KOPT-K1 (cell line): Measurements from ENCODE around the gene DHH.
A peak's percentile ranks its signal among the peaks of the same experiment; 100 is the strongest.
"Not testable (repeated sequence)": the region's sequence is repeated elsewhere in the genome, so short reads cannot be mapped to it uniquely, and the experiment has no call there.

ENCODE experiments used
- H3K27ac ChIP-seq: fragments of 200-600 bp; sonication (generic); 2 replicates; pipeline ENCODE4 v1.5.1; 2016; ENCODE audit warnings: antibody characterized with exemption, mild to moderate bottlenecking, low read depth, low read length; ENCODE audit not compliant: poor library complexity, severe bottlenecking
- H3K36me3 ChIP-seq: fragments of 200-600 bp; sonication (generic); 2 replicates; pipeline ENCODE4 v1.5.1; 2017; ENCODE audit warnings: antibody characterized with exemption, mild to moderate bottlenecking, low read length, moderate library complexity; ENCODE audit not compliant: insufficient read depth
- H3K9me3 ChIP-seq: fragments of 200-600 bp; sonication (generic); 2 replicates; pipeline ENCODE4 v1.5.1; 2017; ENCODE audit warnings: antibody characterized with exemption, low read length, mild to moderate bottlenecking; ENCODE audit not compliant: insufficient read depth, poor library complexity, severe bottlenecking

The DHH gene

GRCh38 chr12:49094160-49094974 lies at the start of gene DHH:
Gene DHH, minus strand, starts transcription at chr12:49094801. Its CDS starts 289 bp downstream, at chr12:49094512.
- H3K27ac ChIP-seq: no peak within 1 kb of the TSS
- H3K9me3 ChIP-seq: no peaks in the 10 kb centered on the region
- peaks cover 10% of the 10 kb centered on the region; the same call in 1 of the 2 replicates for H3K36me3 ChIP-seq

DNA sequence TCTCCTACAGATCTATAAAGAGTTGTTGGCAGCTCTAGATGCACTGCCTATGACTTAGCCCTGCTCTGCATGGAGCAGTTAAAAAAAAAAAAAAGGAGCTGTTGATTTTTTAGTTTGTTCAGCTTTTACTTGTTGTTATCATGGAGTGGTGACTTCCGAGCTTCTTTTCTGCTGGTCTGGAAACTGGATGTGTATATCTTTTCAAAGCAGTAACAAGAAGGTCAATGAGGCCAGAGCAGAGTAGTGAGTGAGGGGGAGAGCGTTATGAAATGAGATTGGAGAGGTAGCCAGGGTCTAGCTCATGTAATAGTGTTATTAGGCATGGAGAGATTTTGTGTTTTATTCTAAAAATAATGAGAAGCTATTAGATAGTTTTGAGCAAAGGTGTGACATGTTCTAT lies 49.8 kb upstream of the DHH start:
- Histone ChIP-seq H3K36me3 (no peaks in the 10 kb centered on the region), H3K9me3 (no peaks in the 10 kb centered on the region), H3K27ac (no peak overlapping the region)

- Histone ChIP-seq H3K36me3 (no peaks in the 10 kb centered on the region), H3K27ac (no peak overlapping the region), H3K9me3 (no peaks in the 10 kb centered on the region)
These were observed 44.4 kb upstream of the DHH start for GRCh38 chr12:49138999-49139398.

DNA sequence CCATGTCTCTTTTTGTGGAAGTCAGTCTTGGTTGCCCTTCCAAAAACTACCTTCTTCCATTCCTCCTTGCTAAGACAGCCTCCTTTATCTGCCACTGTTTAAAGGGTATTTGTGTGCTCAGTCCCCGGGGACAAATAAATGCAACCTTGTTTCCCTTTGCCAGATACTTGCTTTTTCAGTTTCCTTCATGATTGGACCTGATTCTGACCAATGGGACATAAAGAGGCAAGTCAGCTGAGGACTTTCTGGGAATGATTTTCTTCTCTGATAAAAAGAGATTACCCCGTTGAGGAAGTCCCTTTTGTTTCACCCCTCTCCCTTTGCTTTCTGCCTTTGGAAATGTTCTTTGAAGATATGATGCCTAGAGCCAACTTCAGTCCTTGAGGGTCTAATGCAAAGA lies 44.0 kb upstream of the DHH start:
- H3K9me3 ChIP-seq: no peaks in the 10 kb centered on the region
- H3K27ac ChIP-seq: no peak overlapping the region
- H3K36me3 ChIP-seq: no peaks in the 10 kb centered on the region

GRCh38 chr12:49137476-49137875 lies 42.9 kb upstream of the DHH start:
- Histone ChIP-seq H3K9me3 (no peaks in the 10 kb centered on the region), H3K27ac (no peak overlapping the region), H3K36me3 (no peaks in the 10 kb centered on the region)

DNA sequence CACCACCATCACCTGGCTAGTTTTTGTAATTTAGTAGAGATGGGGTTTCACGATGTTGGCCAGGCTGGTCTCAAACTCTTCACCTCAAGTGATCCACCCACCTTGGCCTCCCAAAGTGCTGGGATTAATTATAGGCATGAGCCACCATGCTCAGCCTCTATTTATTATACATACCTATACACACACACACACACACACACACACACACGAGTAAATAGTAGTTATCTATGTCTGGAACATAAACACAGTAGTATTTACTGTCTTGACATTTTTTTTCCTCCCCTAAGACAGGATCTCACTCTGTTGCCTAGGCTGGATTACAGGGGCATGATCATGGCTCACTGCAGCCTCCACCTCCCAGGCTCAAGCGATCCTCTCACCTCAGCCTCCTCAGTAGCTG lies 42.4 kb upstream of the DHH start:
- not testable (repeated sequence) for H3K36me3 ChIP-seq, H3K27ac ChIP-seq, H3K9me3 ChIP-seq

DNA sequence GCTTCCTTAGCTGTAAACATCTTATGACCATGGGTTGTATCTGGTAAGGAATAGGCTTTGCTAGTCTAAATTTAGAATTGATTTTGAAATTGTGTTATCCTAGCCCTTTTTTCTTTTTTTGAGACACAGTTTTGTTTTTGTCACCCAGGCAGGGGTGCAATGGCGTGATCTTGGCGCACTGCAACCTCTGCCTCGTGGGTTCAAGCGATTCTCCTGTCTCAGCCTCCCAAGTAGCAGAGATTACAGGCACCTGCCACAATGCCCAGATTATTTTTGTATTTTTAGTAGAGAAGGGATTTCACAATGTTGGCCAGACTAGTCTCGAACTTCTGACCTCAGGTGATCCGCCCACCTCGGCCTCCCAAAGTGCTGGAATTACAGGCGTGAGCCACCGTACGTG lies 39.0 kb upstream of the DHH start:
- Histone ChIP-seq H3K9me3 (no peaks in the 10 kb centered on the region), H3K27ac (no peak overlapping the region), H3K36me3 (peaks cover 26% of the 10 kb centered on the region)

DNA sequence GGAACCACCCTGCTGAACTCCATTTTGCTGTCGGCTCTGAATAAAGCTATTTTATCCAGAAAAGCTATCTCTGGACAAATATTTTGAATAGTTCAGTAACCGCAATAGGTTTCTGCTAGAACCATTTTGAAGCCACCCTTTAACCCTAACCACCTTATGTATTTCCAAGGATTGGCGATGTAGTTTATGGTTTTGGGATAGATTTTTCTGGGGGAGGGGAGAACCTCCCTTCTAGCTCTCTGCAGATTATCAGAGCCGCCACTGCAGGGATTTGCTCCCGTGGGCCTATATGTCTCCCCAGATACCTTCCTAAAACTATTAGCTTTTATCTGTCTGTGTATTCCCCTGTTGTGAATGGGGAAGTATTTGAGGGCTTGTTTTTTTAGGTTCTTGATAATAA lies 38.4 kb upstream of the DHH start:
- H3K36me3 ChIP-seq: peaks cover 30% of the 10 kb centered on the region
- no peaks in the 10 kb centered on the region for H3K9me3 ChIP-seq
- H3K27ac ChIP-seq: peak overlapping the region; percentile 25

GRCh38 chr12:49131894-49132461 lies 37.4 kb upstream of the DHH start:
- H3K27ac ChIP-seq: peak overlapping the region; percentile 100
- H3K36me3 ChIP-seq: peaks cover 41% of the 10 kb centered on the region
- H3K9me3 ChIP-seq: no peaks in the 10 kb centered on the region

DNA sequence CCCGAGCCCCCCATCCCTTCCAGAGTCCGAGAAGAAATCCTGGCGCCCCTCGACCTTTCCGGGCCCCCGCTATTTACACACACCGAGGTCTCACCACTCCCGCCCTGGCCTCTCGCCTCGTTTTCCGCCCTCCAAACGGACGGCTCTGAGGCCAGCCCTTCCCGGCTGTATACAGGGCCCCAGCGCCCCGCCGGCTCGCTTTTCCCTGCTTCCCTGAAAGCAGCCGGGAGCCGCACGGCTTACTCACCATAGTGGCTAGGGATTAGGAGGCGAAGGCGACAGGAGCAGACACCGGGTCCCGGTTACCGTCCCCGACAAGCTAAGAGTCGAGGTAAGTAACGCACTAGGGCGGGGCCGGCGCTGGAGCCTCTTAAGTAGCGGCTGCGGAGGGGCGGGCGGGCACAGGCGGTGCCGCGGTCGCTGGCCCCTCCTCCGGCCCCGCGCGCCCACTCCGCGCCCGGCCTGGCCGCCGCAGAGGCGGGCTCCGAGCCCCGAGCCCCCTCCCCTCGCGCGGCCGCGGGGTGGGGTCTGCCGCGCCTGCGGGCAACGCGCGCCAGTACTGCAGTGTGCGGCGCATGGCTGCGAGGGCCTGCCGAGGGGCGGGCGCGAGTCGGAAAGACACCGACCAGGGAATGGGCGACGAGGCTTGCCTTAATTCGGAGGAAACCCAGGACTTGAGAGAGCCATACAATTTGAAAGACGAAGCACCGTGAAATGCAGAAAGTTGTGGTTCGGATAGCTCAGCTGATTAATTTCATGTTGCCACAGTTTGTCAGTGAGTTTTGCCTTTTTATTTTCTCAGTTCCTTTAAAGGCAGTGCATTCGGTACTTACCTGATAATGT lies 36.7 kb upstream of the DHH start, which contains the start of gene TUBA1B:
TUBA1B (minus strand) TSS at position 345 of the 843 bp plus-strand sequence; CDS start at position 250, 95 bp downstream.
- Histone ChIP-seq H3K27ac (peak within 1 kb of the TSS; percentile 100), H3K36me3 (peaks cover 44% of the 10 kb centered on the region), H3K9me3 (no peaks in the 10 kb centered on the region)

DNA sequence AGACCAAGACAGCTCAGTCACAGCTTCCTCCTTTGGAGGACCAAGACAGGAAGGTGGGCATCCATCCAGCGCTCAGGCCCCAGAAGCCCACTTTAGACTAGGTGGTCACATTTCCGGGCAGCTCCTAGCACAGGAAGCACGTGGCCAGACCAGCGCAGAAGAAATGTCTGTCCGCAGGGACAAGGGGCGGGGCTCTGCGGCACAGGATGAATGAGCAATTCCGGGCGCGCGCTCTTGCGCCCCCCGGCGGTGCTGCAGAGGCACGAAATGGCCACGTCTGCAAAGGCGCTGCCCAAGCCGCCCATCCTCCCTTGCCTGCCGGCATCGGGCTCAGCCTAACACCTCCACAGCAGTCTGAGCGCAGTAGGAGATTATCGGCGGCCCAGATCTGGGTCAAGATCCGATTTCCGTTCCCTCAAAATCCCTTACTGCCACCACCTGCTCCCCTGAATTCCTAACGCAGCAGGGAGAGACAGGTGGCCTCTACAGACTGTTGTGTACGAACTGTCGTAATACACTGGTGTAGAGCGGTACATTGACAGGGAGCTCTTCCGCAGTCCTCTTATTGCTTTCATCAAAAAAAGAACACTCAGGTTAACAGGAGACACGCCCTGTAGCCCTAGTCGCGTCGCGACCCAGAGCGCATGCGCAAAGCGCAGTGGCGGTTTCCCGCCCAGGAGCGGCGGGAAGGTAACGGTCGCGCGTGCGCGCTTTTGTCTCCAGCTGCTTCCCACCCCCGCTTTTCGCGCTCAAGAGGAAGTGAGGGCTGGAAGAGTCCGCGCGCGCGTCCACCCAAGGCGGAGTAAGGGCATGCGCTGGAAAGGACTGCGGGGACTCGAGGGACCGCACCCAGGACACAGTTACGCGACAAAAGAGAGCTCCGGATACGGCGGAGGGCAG lies 35.8 kb upstream of the DHH start:
- H3K27ac ChIP-seq: peak overlapping the region; percentile 100
- no peaks in the 10 kb centered on the region for H3K9me3 ChIP-seq
- H3K36me3 ChIP-seq: peaks cover 44% of the 10 kb centered on the region

- H3K36me3 ChIP-seq: peaks cover 44% of the 10 kb centered on the region
- no peaks in the 10 kb centered on the region for H3K9me3 ChIP-seq
- H3K27ac ChIP-seq: peak overlapping the region; percentile 100
These were observed 34.9 kb upstream of the DHH start for GRCh38 chr12:49129332-49130150.

DNA sequence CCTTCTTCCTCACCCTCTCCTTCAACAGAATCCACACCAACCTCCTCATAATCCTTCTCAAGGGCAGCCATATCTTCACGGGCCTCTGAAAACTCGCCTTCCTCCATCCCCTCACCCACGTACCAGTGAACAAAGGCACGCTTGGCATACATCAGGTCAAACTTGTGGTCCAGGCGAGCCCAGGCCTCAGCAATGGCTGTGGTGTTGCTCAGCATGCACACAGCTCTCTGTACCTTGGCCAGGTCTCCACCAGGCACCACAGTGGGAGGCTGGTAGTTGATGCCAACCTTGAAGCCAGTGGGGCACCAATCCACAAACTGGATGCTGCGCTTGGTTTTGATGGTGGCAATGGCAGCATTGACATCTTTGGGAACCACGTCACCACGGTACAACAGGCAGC lies 33.4 kb upstream of the DHH start:
- H3K36me3 ChIP-seq: peaks cover 44% of the 10 kb centered on the region
- not testable (repeated sequence) for H3K9me3 ChIP-seq, H3K27ac ChIP-seq
